SHP77 (cell line): ENCODE data around the gene PLA2G4D.
A peak's percentile ranks its signal among the peaks of the same experiment; 100 is the strongest.

Source experiments
- DNase-seq, 2 experiments: peaks; one replicate each; lab custom pipeline; 2025; lab: John Stamatoyannopoulos, UW

The PLA2G4D gene

GRCh38 chr15:42072141-42072685 is 22.1 kb downstream of the PLA2G4D start:
- DNase-seq: no peak

DNA sequence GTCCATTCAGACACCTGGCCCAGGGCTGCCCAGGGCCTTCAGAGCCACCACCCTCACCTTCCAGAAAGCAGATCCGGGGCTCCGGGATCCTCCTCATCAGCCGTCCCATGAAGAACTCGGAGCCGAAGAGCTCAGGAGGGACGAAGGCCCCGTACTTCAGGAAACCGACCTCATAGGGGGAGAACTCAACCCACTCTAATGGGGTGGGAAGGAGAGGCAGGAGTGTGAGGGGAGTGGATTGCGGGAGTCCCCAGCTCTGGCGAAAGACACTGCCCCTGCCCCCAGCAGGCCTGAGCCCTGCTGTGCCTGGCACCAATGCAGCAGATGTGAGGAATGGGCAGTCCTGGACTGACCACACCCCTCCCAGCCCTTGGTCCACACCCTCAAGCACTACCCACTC is 22.6 kb downstream of the PLA2G4D start:
- no peak for DNase-seq

- no peak for DNase-seq
These were observed 23.4 kb downstream of the PLA2G4D start for GRCh38 chr15:42070976-42071350.

DNA sequence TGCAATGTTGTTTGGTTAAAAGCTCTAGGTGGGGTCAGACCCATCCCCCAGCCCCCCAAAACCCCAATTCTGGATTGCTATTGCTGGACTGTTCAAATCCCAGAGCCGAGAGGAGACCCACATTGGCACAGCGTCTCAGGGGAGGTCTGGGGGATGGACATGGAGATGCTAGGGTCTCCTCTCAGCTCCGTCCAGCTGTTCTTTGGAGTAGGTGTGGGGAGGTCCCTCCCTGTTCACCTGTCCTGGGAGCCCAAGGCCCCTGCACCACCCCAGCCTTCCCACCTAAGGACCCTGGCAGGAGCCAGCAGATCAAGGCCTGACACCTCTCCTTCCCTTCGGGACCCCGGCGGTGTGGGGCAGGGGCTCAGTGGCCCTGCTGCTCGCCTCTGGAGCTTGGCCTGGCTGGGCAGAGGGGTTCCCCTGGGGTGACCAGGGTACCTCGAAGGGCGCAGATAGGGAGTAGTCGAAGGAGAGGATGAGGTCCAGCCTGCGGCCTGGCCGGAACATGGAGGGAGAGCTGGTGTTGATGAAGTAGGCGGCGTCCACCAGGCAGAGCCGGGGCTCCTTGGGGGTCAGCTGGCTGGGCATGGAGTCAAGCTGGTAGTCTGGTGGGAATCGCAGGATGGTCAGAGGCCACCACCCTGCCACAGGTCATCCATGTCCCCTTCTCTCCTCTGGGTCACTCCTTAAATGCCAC is 23.9 kb downstream of the PLA2G4D start:
- DNase-seq: no peak

DNA sequence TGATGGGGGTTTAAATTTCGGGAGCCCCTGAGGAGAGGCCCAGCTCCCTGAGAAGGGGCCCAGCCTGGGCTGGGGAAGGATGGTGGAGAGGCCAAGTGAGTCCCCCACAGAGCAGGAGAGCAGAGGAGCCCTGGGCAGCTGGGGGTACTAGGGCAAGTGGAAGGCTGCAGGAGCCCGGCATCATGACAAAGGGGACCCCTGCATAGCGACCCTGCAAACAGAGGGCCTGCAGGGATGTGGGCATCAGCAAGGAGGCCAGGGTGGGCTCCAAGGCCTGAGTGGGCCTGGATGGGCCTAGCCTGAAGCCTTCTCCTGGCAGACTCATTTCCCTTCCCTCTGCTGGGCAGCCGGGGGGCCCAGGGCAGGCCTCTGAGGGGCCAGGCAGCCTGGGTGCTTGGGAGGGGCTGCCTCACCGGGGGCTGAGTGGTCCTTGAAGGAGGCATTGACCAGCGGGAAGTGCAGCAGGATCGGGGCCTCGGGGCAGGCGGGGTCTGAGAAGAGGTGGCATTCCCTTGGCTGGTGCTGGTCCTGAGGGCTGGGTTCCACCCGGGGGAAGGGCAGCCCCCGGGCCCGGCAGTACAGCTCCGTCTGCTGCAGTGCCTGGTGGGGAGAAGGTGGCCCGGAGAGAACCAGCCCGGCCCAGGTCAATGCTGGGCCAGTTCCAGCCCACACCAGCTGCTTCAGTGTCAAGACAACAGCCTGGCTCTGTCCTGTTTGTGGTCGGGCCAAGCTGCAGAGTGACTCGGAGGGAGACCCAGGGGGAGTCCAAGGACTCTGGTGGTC is 24.7 kb downstream of the PLA2G4D start:
- no peak for DNase-seq

GRCh38 chr15:42069025-42069424 is 25.3 kb downstream of the PLA2G4D start:
- no peak for DNase-seq

DNA sequence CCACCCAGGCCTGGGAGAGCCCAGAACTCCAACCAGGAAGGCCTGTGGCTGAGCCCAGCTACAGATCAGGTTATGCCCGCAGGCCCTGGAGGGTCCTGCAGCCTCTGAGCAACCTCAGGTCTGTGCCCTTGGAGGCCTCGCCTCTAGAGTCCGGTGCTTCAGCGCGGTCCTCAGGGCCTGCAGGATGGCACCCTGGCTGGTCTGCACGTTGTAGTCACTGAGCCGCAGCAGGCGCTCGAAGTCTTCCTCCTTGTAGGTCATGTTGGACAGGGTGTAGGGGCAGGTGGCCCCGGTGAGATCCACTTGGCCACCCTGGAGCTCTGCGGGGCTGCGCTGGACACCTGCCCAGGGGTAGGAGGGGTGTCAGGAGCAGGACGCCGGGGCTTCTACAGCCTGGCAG is 25.8 kb downstream of the PLA2G4D start:
- DNase-seq: no peak

DNA sequence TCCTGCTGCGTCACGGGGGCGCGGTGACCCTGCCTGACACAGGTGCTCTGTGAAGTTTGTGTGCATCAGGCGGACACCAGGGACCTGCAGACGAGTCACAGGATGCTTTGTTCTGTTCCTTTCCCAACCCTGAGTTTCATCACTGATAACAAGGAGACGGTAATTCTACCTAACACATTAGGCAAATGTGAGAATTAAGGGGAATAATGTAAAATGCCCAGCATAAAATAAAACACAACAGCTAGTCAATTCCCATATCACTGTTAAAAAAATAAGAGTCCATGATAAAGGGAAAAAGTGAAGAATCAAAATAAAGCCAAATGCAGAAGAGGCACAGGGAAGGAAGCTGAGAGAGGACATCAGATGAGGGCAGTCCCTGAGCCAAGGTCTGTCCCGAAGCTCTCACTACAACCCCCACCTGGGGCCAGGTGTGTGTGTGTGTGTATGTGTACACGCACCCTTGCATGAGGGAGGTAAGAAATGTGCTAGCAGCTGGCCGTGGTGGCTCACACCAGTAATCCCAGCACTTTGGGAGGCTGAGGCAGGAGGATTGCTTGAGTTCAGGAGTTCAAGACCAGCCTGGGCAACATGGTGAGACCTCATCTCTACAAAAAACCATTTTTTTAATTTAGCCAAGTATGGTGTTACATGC is 27.5 kb downstream of the PLA2G4D start:
- DNase-seq: no peak

- no peak for DNase-seq
These were observed 28.9 kb downstream of the PLA2G4D start for GRCh38 chr15:42065468-42065867.

DNA sequence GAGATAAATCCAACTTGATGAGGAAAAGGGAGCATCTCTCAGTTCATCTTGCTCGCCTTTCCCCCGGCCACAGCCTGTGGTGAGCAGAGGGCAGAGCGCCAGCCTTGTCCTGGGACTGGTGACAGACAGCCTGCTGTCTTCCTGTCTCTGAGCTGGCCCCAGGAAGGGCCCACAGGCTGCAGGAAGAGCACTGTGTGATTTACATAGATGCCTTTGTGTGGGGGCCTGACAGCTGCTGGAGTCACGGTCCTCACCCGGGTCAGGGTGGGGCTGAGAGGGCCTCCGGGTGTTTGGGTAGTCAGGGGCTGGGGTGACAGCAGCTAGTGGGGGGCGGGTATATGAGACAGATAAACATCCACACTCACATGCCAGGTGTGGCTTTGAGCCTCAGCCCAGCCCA is 29.3 kb downstream of the PLA2G4D start:
- DNase-seq: peak in 1 of 2 experiments; percentile 20

DNA sequence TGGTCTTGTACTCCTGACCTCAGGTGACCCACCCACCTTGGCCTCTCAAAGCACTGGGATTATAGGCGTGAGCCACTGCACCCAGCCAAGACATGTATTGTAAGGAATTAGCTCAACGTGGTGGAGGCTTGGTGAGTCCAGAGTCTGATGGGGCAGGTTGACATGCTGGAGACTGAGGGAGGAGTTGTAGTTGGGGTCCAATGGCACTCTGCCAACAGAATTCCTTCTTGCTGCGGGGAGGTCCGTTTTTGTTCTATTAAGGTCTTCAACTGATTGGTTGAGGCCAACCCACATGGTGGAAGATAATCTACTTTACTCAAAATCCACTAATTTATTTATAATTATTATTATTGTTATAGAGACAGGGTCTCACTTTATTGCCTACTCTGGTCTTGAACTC is 30.1 kb downstream of the PLA2G4D start:
- DNase-seq: no peak

GRCh38 chr15:42063122-42063848 is 31.1 kb downstream of the PLA2G4D start:
- DNase-seq: no peak

GRCh38 chr15:42062284-42062806 is 32.0 kb downstream of the PLA2G4D start:
- no peak for DNase-seq

DNA sequence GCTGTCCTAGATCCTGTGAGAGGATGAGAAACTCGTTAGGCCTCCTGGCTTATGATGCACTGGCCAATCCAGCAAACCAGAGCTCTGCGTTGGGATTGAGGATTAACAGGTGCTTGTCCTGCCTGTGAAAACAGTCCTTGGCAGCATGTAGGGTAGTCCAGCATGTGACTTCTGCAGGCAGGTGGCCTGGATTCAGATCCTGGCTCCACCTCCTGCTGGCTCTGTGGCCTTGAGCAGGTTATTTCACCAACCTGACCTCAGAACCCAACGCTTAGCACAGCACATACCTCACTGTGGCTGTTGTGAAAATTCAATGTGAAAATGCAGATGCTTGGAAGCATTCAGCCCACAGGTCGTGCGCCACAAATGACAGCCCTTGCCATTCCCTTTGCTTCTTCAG is 33.6 kb downstream of the PLA2G4D start:
- no peak for DNase-seq

DNA sequence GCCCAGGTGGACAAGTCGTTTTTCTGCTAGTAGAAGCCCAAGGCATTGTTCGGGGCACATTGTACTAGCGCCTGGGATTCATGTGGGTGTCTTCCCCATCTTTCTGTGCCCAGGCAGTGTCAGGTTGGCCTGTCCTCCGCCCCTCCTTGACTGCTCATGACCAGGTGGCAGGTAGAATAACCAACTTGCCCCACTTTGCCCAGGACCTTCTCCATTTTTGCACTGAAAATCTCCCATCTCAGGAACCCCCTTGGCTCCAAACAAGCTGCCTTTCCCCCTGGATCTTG is 33.9 kb downstream of the PLA2G4D start:
- DNase-seq: no peak

DNA sequence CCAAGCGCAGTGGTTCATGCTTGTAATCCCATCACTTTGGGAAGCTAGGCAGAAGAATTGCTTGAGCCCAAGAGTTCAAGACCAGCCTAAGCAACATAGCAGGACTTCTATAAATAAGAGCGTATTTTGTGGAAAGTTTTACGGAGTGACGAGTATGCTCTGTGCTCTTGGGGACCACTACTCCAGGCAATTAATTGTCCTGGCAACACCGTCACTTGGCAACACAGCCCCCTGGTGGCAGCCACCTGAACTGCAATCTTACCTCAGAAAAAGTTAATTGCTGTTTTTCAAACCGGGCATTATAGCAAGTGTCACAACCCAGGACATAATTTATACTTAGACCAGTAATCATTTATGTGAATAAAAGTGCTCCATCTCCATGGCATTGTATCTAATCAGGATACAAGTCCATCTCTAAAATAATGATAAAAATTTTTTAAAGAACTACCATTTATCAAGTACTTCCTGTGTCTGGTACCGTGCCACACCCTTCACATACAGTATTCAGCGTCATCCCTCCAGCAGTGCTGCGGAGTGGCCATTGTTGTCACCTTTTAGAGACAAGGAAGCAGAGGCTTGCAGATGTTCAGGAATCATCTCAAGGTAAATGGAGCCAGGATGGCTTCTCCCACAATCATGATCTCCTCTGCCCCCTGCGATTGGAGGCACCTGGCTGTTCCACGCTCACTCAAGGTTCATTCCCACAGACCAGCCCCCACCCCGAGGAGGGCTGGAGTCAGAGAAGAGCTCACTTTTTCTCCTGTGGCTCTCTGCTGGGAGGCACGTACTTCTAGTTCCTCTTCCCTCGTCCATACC is 34.5 kb downstream of the PLA2G4D start:
- DNase-seq: peak in 1 of 2 experiments; percentile 41

DNA sequence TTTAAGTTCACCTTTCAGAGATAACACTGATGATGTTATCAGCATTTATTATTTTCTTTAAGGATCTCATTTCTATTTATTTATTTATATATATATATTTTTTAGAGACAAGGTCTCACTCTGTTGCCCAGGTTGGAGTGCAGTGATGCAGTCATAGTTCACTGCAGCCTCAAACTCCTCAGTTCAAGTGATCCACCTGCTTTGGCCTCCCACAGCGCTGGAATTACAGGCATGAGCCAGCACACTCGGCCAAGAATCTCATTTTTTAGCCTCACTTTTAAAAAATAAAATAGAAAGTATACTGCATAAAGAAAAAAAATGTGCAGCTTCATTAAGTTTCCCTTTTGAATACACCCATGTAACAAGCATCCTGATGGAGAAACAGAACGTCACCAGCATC is 35.6 kb downstream of the PLA2G4D start:
- DNase-seq: no peak

GRCh38 chr15:42057799-42058646 is 36.3 kb downstream of the PLA2G4D start:
- no peak for DNase-seq

GRCh38 chr15:42056934-42057798 is 37.2 kb downstream of the PLA2G4D start:
- peak; percentile 63 to 84 for DNase-seq
